Measurements from ENCODE around the gene MCF2L. TPM values are rescaled to one million over a fixed set of nuclear protein-coding genes. Genes with fewer than 3 reads are reported as not detected.

MCF2L gene
- total and polyA plus RNA-seq, 2 donors: 15.3 to 31.7 TPM

GRCh38 chr13:113005997-113006396 is 37.0 kb downstream of the MCF2L start:
- 92% methylated on average over 15 of the region's 15 CpGs for WGBS
- Histone ChIP-seq H3K36me3 (ENCODE audit: insufficient read depth) (no peaks in the 10 kb centered on the region), H3K27ac (ENCODE audit: low read depth) (no peak overlapping the region), H3K4me3 (ENCODE audit: low read depth, low read length) (no peak overlapping the region), H3K4me1 (ENCODE audit: insufficient read depth) (no peaks in the 10 kb centered on the region)
- DNase-seq (ENCODE audit: extremely low spot score): no peak

GRCh38 chr13:113006660-113007059 is 37.6 kb downstream of the MCF2L start:
- no peak for DNase-seq (ENCODE audit: extremely low spot score)
- Histone ChIP-seq H3K4me3 (ENCODE audit: low read depth, low read length) (no peak overlapping the region), H3K36me3 (ENCODE audit: insufficient read depth) (no peaks in the 10 kb centered on the region), H3K27ac (ENCODE audit: low read depth) (no peak overlapping the region), H3K4me1 (ENCODE audit: insufficient read depth) (no peaks in the 10 kb centered on the region)
- 89% methylated on average over 16 of the region's 16 CpGs for WGBS

GRCh38 chr13:113008851-113009250 is 39.8 kb downstream of the MCF2L start:
- no peaks in the 10 kb centered on the region for H3K4me1 ChIP-seq (ENCODE audit: insufficient read depth)
- no peaks in the 10 kb centered on the region for H3K36me3 ChIP-seq (ENCODE audit: insufficient read depth)
- DNase-seq (ENCODE audit: extremely low spot score): no peak
- no peak overlapping the region for H3K4me3 ChIP-seq (ENCODE audit: low read depth, low read length)
- WGBS: 89% methylated on average over 33 of the region's 33 CpGs
- no peak overlapping the region for H3K27ac ChIP-seq (ENCODE audit: low read depth)

- H3K36me3 ChIP-seq (ENCODE audit: insufficient read depth): no peaks in the 10 kb centered on the region
- 58% methylated on average over 17 of the region's 17 CpGs for WGBS
- DNase-seq (ENCODE audit: extremely low spot score): no peak
- H3K27ac ChIP-seq (ENCODE audit: low read depth): no peak overlapping the region
- no peaks in the 10 kb centered on the region for H3K4me1 ChIP-seq (ENCODE audit: insufficient read depth)
- no peak overlapping the region for H3K4me3 ChIP-seq (ENCODE audit: low read depth, low read length)
These were observed 40.9 kb downstream of the MCF2L start for GRCh38 chr13:113009743-113010509.

GRCh38 chr13:113010510-113010865 is 41.5 kb downstream of the MCF2L start:
- H3K4me1 ChIP-seq (ENCODE audit: insufficient read depth): no peaks in the 10 kb centered on the region
- 79% methylated on average over 12 of the region's 12 CpGs for WGBS
- H3K27ac ChIP-seq (ENCODE audit: low read depth): no peak overlapping the region
- H3K4me3 ChIP-seq (ENCODE audit: low read depth, low read length): no peak overlapping the region
- no peak for DNase-seq (ENCODE audit: extremely low spot score)
- H3K36me3 ChIP-seq (ENCODE audit: insufficient read depth): no peaks in the 10 kb centered on the region

- Histone ChIP-seq H3K4me1 (ENCODE audit: insufficient read depth) (no peaks in the 10 kb centered on the region), H3K27ac (ENCODE audit: low read depth) (no peak overlapping the region), H3K36me3 (ENCODE audit: insufficient read depth) (no peaks in the 10 kb centered on the region), H3K4me3 (ENCODE audit: low read depth, low read length) (no peak overlapping the region)
- no peak for DNase-seq (ENCODE audit: extremely low spot score)
- 79% methylated on average over 9 of the region's 9 CpGs for WGBS
These were observed 44.3 kb downstream of the MCF2L start for GRCh38 chr13:113013303-113013702.

- Histone ChIP-seq H3K27ac (ENCODE audit: low read depth) (no peak overlapping the region), H3K36me3 (ENCODE audit: insufficient read depth) (no peaks in the 10 kb centered on the region), H3K4me3 (ENCODE audit: low read depth, low read length) (no peak overlapping the region), H3K4me1 (ENCODE audit: insufficient read depth) (no peaks in the 10 kb centered on the region)
- WGBS: 79% methylated on average over 25 of the region's 25 CpGs
- no peak for DNase-seq (ENCODE audit: extremely low spot score)
These were observed 45.1 kb downstream of the MCF2L start for GRCh38 chr13:113013878-113014751.

- no peaks in the 10 kb centered on the region for H3K36me3 ChIP-seq (ENCODE audit: insufficient read depth)
- no peak overlapping the region for H3K27ac ChIP-seq (ENCODE audit: low read depth)
- WGBS: 85% methylated on average over 31 of the region's 31 CpGs
- H3K4me3 ChIP-seq (ENCODE audit: low read depth, low read length): no peak overlapping the region
- no peak for DNase-seq (ENCODE audit: extremely low spot score)
- no peaks in the 10 kb centered on the region for H3K4me1 ChIP-seq (ENCODE audit: insufficient read depth)
These were observed 46.0 kb downstream of the MCF2L start for GRCh38 chr13:113014752-113015745.

- Histone ChIP-seq H3K27ac (ENCODE audit: low read depth) (no peak overlapping the region), H3K4me1 (ENCODE audit: insufficient read depth) (no peaks in the 10 kb centered on the region), H3K4me3 (ENCODE audit: low read depth, low read length) (no peak overlapping the region), H3K36me3 (ENCODE audit: insufficient read depth) (no peaks in the 10 kb centered on the region)
- no peak for DNase-seq (ENCODE audit: extremely low spot score)
- WGBS: 85% methylated on average over 22 of the region's 22 CpGs
These were observed 47.0 kb downstream of the MCF2L start for GRCh38 chr13:113015826-113016525.

GRCh38 chr13:113016526-113017295 is 47.7 kb downstream of the MCF2L start:
- WGBS: 89% methylated on average over 41 of the region's 41 CpGs
- Histone ChIP-seq H3K36me3 (ENCODE audit: insufficient read depth) (no peaks in the 10 kb centered on the region), H3K27ac (ENCODE audit: low read depth) (no peak overlapping the region), H3K4me1 (ENCODE audit: insufficient read depth) (no peaks in the 10 kb centered on the region), H3K4me3 (ENCODE audit: low read depth, low read length) (no peak overlapping the region)
- DNase-seq (ENCODE audit: extremely low spot score): no peak

- no peak for DNase-seq (ENCODE audit: extremely low spot score)
- Histone ChIP-seq H3K36me3 (ENCODE audit: insufficient read depth) (no peaks in the 10 kb centered on the region), H3K27ac (ENCODE audit: low read depth) (no peak overlapping the region), H3K4me3 (ENCODE audit: low read depth, low read length) (no peak overlapping the region), H3K4me1 (ENCODE audit: insufficient read depth) (no peaks in the 10 kb centered on the region)
- WGBS: 81% methylated on average over 29 of the region's 29 CpGs
These were observed 48.6 kb downstream of the MCF2L start for GRCh38 chr13:113017506-113018215.

Measured in urinary bladder (tissue), 4 donors.